Lung (tissue), 12 donors: Measurements from ENCODE around the gene VIPR1. TPM values are rescaled to one million over a fixed set of nuclear protein-coding genes. Genes with fewer than 3 reads are reported as not detected.
A peak's percentile ranks its signal among the peaks of the same experiment; 100 is the strongest.

ENCODE experiments used
- ATAC-seq: fragments of 200-7000 bp; cut with Tn5 transposase; one replicate; pipeline ENCODE4 v1.9.1; 2020; ENCODE audit warnings: moderate number of reproducible peaks; ENCODE audit not compliant: insufficient read depth, low FRiP score
- DNase-seq, 3 donors: peaks; one replicate each; pipeline ENCODE4 v3.0.0-alpha.2; 2013 to 2017
- H3K27ac ChIP-seq, 2 donors: one replicate each; pipeline ENCODE4 v1.5.1; 2013; ENCODE audit warnings: mild to moderate bottlenecking in 2 of 2, moderate library complexity in 2 of 2, control low read depth in 1 of 2, inconsistent platforms in 1 of 2, low read depth in 1 of 2, low read length in 1 of 2
- H3K27me3 ChIP-seq, 3 donors: one replicate each; pipeline ENCODE4 v1.5.1; 2013; ENCODE audit warnings: low read length in 2 of 3; ENCODE audit not compliant: control insufficient read depth in 3 of 3, insufficient read depth in 3 of 3
- H3K36me3 ChIP-seq, 4 donors: one replicate each; pipeline ENCODE4 v1.5.1; 2013; ENCODE audit warnings: low read length in 4 of 4, mild to moderate bottlenecking in 1 of 4, moderate library complexity in 1 of 4; ENCODE audit not compliant: control insufficient read depth in 4 of 4, insufficient read depth in 4 of 4
- H3K4me1 ChIP-seq, 5 donors: one replicate each; pipeline ENCODE4 v1.5.1; 2013; ENCODE audit warnings: low read length in 5 of 5, mild to moderate bottlenecking in 2 of 5, moderate library complexity in 1 of 5; ENCODE audit not compliant: control insufficient read depth in 5 of 5, insufficient read depth in 5 of 5
- H3K4me3 ChIP-seq: one replicate; pipeline ENCODE4 v1.5.1; 2013; ENCODE audit warnings: mild to moderate bottlenecking, control low read depth, moderate library complexity
- H3K9ac ChIP-seq, 2 donors: one replicate each; pipeline ENCODE4 v1.5.1; 2013; ENCODE audit warnings: low read length in 2 of 2, control low read depth in 1 of 2; ENCODE audit not compliant: insufficient read depth in 1 of 2
- H3K9me3 ChIP-seq, 4 donors: one replicate each; pipeline ENCODE4 v1.5.1; 2013; ENCODE audit warnings: low read length in 3 of 4, mild to moderate bottlenecking in 1 of 4, moderate library complexity in 1 of 4; ENCODE audit not compliant: control insufficient read depth in 4 of 4, insufficient read depth in 3 of 4
- CTCF ChIP-seq: IDR thresholded peaks from 2 replicates; pipeline ENCODE4 v1.5.1; 2012; ENCODE audit warnings: mild to moderate bottlenecking; ENCODE audit errors: control extremely low read depth, extremely low read depth
- WGBS, 2 donors: extraction: QIAGEN DNeasy Blood & Tissue Kit; methylation state at CpG; one replicate each; pipeline ENCODE4 v1.1.7; 2013; 5-methylcytosine and 5-hydroxymethylcytosine counted together
- polyA plus RNA-seq, 2 donors: library from polyadenylated mRNA; stranded (reverse); fragments of 200-250 nt; gene quantifications; one replicate each; pipeline ENCODE4 v1.2.1, GENCODE V29; 2013
- total RNA-seq, 2 donors: library from RNA; depleted of rRNA in 1 of 2; stranded (reverse); fragments of >200 nt in 1 of 2; gene quantifications; one replicate each; pipeline ENCODE4 v1.2.1, GENCODE V29; 2014 to 2021
- donor health status: control.
- donor health status: control.
- donor health status: Bipolar disorder and iron deficiency.
- donor health status: healthy.
- donor health status: DM: yes; HTN: yes; CAD: no.

VIPR1 gene
- total and polyA plus RNA-seq, 4 donors: 24.8 to 89.8 (median 65.0) TPM

GRCh38 chr3:42510325-42510724 lies 7.9 kb downstream of the VIPR1 start:
- Histone ChIP-seq H3K36me3 (peaks cover 0 to 8% (median 0%) of the 10 kb centered on the region in 4 donors), H3K4me3 (no peak overlapping the region), H3K4me1 (peaks cover 0 to 41% (median 0%) of the 10 kb centered on the region in 5 donors), H3K27ac (peak overlapping the region in 1 of 2 donors; percentile 40), H3K9ac (no peak overlapping the region), H3K9me3 (no peaks in the 10 kb centered on the region), H3K27me3 (no peaks in the 10 kb centered on the region)
- DNase-seq (peak in 1 of 3 donors; percentile 34), ATAC-seq (no peak)
- TF ChIP-seq CTCF: no peak
- 65 to 97% methylated on average over 4 of the region's 4 CpGs for WGBS, 2 donors

DNA sequence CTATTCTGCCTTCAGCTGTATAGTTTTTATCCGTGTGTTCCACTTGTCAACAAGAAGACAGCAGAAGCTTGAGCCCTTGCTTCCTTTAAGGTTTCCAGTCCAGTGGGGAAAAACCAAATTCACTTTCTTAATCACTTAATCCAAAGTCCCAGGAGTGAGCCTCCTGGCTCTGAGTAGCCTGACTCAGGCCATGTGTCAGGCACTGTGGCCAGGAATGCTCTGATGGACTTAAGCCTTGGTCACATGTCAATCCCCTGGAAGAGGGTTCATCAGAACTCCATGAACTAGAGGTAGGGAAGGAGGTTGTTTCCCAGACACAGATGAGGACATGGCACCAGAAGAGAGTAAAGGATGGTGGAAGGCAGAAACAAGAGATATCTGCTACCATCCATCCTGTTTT lies 8.8 kb downstream of the VIPR1 start:
- 80 to 90% methylated on average over 1 of the region's 1 CpG for WGBS, 2 donors
- Histone ChIP-seq H3K9me3 (no peaks in the 10 kb centered on the region), H3K27ac (peak overlapping the region in 1 of 2 donors; percentile 2), H3K4me3 (no peak overlapping the region), H3K36me3 (peaks cover 0 to 10% (median 0%) of the 10 kb centered on the region in 4 donors), H3K4me1 (peaks cover 0 to 44% (median 0%) of the 10 kb centered on the region in 5 donors), H3K27me3 (no peaks in the 10 kb centered on the region), H3K9ac (no peak overlapping the region)
- DNase-seq: no peak
- no peak for TF ChIP-seq CTCF
- ATAC-seq: no peak

DNA sequence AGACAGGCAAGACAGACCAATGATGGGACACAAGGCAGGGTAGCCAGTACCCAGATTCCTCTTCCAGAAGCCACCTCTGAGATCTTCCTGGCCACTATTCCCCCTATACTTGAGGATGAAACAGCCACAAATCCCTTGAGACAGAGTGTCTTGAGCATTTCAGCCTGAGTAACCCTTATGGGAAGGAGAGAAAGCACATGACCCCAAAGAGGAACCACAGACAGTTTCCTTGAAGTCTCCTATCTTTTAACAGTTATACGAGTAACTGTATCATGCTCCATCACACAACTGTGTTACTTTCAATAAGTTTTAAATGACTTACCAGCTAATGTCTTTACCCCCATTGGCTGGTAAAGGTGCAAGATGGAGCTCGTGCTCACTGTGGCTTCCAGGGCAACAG lies 9.3 kb downstream of the VIPR1 start:
- ATAC-seq (no peak), DNase-seq (no peak)
- Histone ChIP-seq H3K27me3 (no peaks in the 10 kb centered on the region), H3K9me3 (no peaks in the 10 kb centered on the region), H3K4me1 (peaks cover 0 to 46% (median 0%) of the 10 kb centered on the region in 5 donors), H3K9ac (no peak overlapping the region), H3K27ac (peak overlapping the region in 1 of 2 donors; percentile 16), H3K36me3 (peaks cover 0 to 10% (median 0%) of the 10 kb centered on the region in 4 donors), H3K4me3 (no peak overlapping the region)
- WGBS, 2 donors: 59 to 75% methylated on average over 2 of the region's 2 CpGs
- no peak for TF ChIP-seq CTCF

DNA sequence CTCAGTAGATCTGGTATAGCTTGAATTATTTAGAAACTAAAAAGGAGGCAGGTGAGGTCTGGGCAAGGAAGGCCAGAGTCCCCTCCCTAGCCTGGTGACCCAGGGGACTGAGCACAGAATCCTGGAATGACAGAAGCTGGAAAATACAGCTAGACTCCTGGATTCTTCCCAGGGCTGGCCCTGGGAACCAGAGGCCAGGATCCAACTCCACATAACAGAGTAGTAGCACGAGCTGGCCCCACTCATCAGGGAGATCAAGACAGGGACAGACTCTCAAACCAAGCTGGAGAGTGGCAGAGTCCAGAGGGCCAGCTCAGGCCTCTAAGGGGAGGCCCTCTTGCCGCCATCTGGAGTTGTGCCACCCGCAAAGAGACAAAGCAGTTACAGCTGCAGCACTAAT lies 10.7 kb downstream of the VIPR1 start:
- H3K9me3 ChIP-seq: no peaks in the 10 kb centered on the region
- no peak for TF ChIP-seq CTCF
- no peaks in the 10 kb centered on the region for H3K27me3 ChIP-seq
- DNase-seq: no peak
- H3K27ac ChIP-seq: no peak overlapping the region
- WGBS, 2 donors: 91 to 93% methylated on average over 3 of the region's 3 CpGs
- no peak overlapping the region for H3K4me3 ChIP-seq
- H3K4me1 ChIP-seq: peaks cover 0 to 43% (median 0%) of the 10 kb centered on the region in 5 donors
- H3K9ac ChIP-seq: no peak overlapping the region
- H3K36me3 ChIP-seq: peaks cover 0 to 13% (median 0%) of the 10 kb centered on the region in 4 donors
- ATAC-seq: no peak
